SU-DHL-6 (cell line): ENCODE results near the gene HSF5.

ENCODE experiments used
- H2AFZ ChIP-seq: fragments of 200-600 bp; sonication (generic); 2 replicates; pipeline ENCODE4 v1.6.1; 2014; ENCODE audit warnings: low read depth, mild to moderate bottlenecking, moderate library complexity, mixed read lengths, antibody characterized with exemption, low read length; ENCODE audit not compliant: severe bottlenecking
- H3F3A ChIP-seq: fragments of 200-600 bp; shearing (Covaris generic); 2 replicates; pipeline ENCODE4 v1.6.0; 2016; ENCODE audit warnings: antibody characterized with exemption, mild to moderate bottlenecking; ENCODE audit not compliant: insufficient read depth
- H3K27ac ChIP-seq: fragments of 200-600 bp; sonication (generic); 2 replicates; pipeline ENCODE4 v1.5.1; 2016; ENCODE audit warnings: low read depth, mild to moderate bottlenecking, low read length, moderate library complexity, mixed read lengths
- H3K27me3 ChIP-seq: fragments of 200-600 bp; sonication (generic), shearing (Covaris generic); 2 replicates; pipeline ENCODE4 v1.6.0; 2014; ENCODE audit warnings: mild to moderate bottlenecking, low read length
- H3K36me3 ChIP-seq: fragments of 200-600 bp; sonication (generic); 2 replicates; pipeline ENCODE4 v1.6.1; 2014; ENCODE audit warnings: mild to moderate bottlenecking, low read length, mixed read lengths
- H3K4me2 ChIP-seq: fragments of 300-600, 200-600 bp; shearing (Covaris generic), sonication (generic); 2 replicates; pipeline ENCODE4 v1.6.0; 2014; ENCODE audit warnings: low read length, low read depth, mild to moderate bottlenecking; ENCODE audit not compliant: poor library complexity, severe bottlenecking
- H3K4me3 ChIP-seq: fragments of 200-600 bp; sonication (generic); 2 replicates; pipeline ENCODE4 v1.5.1; 2014; ENCODE audit warnings: antibody characterized with exemption, low read length, mild to moderate bottlenecking, mixed read lengths; ENCODE audit not compliant: insufficient read depth, poor library complexity, severe bottlenecking
- H3K79me2 ChIP-seq: fragments of 200-600 bp; sonication (generic); 2 replicates; pipeline ENCODE4 v1.6.1; 2014; ENCODE audit warnings: mild to moderate bottlenecking, low read length, moderate library complexity; ENCODE audit not compliant: insufficient read depth
- H3K9ac ChIP-seq: fragments of 200-600 bp; sonication (generic); 2 replicates; pipeline ENCODE4 v1.7.0; 2014; ENCODE audit warnings: mild to moderate bottlenecking, low read length
- H3K9me2 ChIP-seq: fragments of 200-600 bp; sonication (generic); replicated peaks from 2 replicates; pipeline ENCODE4 v1.6.1; 2014; ENCODE audit warnings: low read length; ENCODE audit not compliant: insufficient read depth
- H3K9me3 ChIP-seq: fragments of 200-600 bp; sonication (generic); 2 replicates; pipeline ENCODE4 v1.6.1; 2014; ENCODE audit warnings: low read length, mixed read lengths; ENCODE audit not compliant: insufficient read depth
- H4K20me1 ChIP-seq: fragments of 200-600 bp; sonication (generic); 2 replicates; pipeline ENCODE4 v1.6.1; 2014; ENCODE audit warnings: low read depth, mild to moderate bottlenecking, antibody characterized with exemption, low read length, moderate library complexity, mixed read lengths
- CTCF ChIP-seq: fragments of 200-600 bp; sonication (generic); IDR thresholded peaks from one replicate; pipeline ENCODE4 v1.5.1; 2017; ENCODE audit warnings: antibody characterized with exemption, mild to moderate bottlenecking, low read length, moderate library complexity; ENCODE audit not compliant: insufficient read depth, poor library complexity, severe bottlenecking
- EZH2phosphoT487 ChIP-seq: fragments of 200-600 bp; sonication (generic), shearing (Covaris generic); conservative IDR thresholded peaks from 2 replicates; pipeline ENCODE4 v1.6.1; 2018; ENCODE audit warnings: mild to moderate bottlenecking, antibody characterized with exemption, low read length, moderate library complexity, mixed read lengths

The HSF5 gene

DNA sequence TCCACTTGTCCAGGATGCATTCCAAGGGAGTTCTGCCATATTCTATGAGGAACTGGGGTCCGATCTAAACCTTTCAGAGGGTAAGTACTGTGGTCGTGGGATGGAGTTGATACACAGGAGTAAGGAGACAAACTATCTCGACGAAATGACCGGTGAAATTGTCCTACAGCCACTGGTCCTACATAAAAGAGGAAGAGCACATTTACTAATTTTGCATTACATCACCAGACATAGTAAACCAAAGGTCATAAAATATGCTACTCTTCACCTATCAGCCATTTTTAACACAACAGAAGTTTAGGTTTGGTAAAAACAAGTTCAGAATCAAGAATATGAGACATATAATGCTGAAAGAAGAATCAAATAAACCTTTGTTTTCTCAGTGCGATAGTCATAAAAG lies 8.1 kb downstream of the HSF5 start:
- Histone ChIP-seq H3K79me2 (no peaks in the 10 kb centered on the region), H3K36me3 (no peaks in the 10 kb centered on the region), H3F3A (no peaks in the 10 kb centered on the region), H3K9me3 (no peaks in the 10 kb centered on the region), H3K4me3 (no peak overlapping the region), H2AFZ (no peak overlapping the region), H3K9ac (no peak overlapping the region), H3K4me2 (no peak overlapping the region), H3K27ac (no peak overlapping the region), H3K27me3 (no peaks in the 10 kb centered on the region), H3K9me2 (no peaks in the 10 kb centered on the region), H4K20me1 (no peaks in the 10 kb centered on the region)
- no peak for TF ChIP-seq CTCF
- TF ChIP-seq EZH2phosphoT487 = no peak

GRCh38 chr17:58476812-58477211 lies 11.4 kb downstream of the HSF5 start:
- no peaks in the 10 kb centered on the region for H3K79me2 ChIP-seq
- no peaks in the 10 kb centered on the region for H4K20me1 ChIP-seq
- no peaks in the 10 kb centered on the region for H3K9me2 ChIP-seq
- H2AFZ ChIP-seq = no peak overlapping the region
- H3K4me2 ChIP-seq = no peak overlapping the region
- no peak overlapping the region for H3K27ac ChIP-seq
- H3K9me3 ChIP-seq = no peaks in the 10 kb centered on the region
- no peak for TF ChIP-seq CTCF
- H3K4me3 ChIP-seq = no peak overlapping the region
- H3K27me3 ChIP-seq = no peaks in the 10 kb centered on the region
- no peaks in the 10 kb centered on the region for H3F3A ChIP-seq
- H3K9ac ChIP-seq = no peak overlapping the region
- no peaks in the 10 kb centered on the region for H3K36me3 ChIP-seq

GRCh38 chr17:58475985-58476384 lies 12.2 kb downstream of the HSF5 start:
- H3K27ac ChIP-seq = no peak overlapping the region
- H3F3A ChIP-seq = no peaks in the 10 kb centered on the region; the same call in 1 of the 2 replicates
- H3K4me2 ChIP-seq = no peak overlapping the region
- no peaks in the 10 kb centered on the region for H3K36me3 ChIP-seq
- TF ChIP-seq CTCF (no peak), EZH2phosphoT487 (no peak)
- H4K20me1 ChIP-seq = no peaks in the 10 kb centered on the region
- H3K4me3 ChIP-seq = no peak overlapping the region
- H3K9ac ChIP-seq = no peak overlapping the region
- H3K79me2 ChIP-seq = no peaks in the 10 kb centered on the region
- H3K27me3 ChIP-seq = no peaks in the 10 kb centered on the region
- no peak overlapping the region for H2AFZ ChIP-seq
- H3K9me3 ChIP-seq = no peaks in the 10 kb centered on the region
- no peaks in the 10 kb centered on the region for H3K9me2 ChIP-seq

GRCh38 chr17:58470356-58470755 lies 17.9 kb downstream of the HSF5 start:
- no peak overlapping the region for H3K4me2 ChIP-seq
- H3K27me3 ChIP-seq = no peaks in the 10 kb centered on the region
- H2AFZ ChIP-seq = no peak overlapping the region
- H3K9me2 ChIP-seq = no peaks in the 10 kb centered on the region
- H3K79me2 ChIP-seq = no peaks in the 10 kb centered on the region
- H3F3A ChIP-seq = no peaks in the 10 kb centered on the region; the same call in 1 of the 2 replicates
- TF ChIP-seq EZH2phosphoT487 (no peak), CTCF (no peak)
- H4K20me1 ChIP-seq = no peaks in the 10 kb centered on the region
- H3K27ac ChIP-seq = no peak overlapping the region
- no peaks in the 10 kb centered on the region for H3K9me3 ChIP-seq
- H3K36me3 ChIP-seq = no peaks in the 10 kb centered on the region
- no peak overlapping the region for H3K4me3 ChIP-seq
- H3K9ac ChIP-seq = no peak overlapping the region
